ENCODE results near the gene GABBR2.

DNA sequence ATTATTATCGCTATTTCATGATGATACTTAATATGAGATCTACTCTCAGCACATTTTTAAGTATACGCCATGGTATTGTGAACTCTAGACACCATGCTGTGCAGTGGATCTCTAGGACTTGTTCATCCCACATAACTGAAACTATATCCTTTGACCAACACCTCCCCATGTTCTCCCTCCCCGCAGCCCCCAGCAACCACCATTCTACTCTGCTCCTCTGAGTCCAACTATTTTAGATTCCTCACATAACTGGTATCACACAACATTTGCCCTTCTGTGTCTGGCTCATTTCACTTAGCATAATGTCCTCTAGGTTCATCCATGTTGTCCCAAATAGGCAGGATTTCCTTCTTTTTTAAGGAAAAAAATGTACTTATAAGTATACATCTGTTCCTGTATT lies 446.7 kb downstream of the GABBR2 start:
- no peak for TF ChIP-seq EZH2 (optimal IDR thresholded peaks at IDR 0.05; ENCODE audit: low read depth, low read length)
- TF ChIP-seq, protein P1, sequence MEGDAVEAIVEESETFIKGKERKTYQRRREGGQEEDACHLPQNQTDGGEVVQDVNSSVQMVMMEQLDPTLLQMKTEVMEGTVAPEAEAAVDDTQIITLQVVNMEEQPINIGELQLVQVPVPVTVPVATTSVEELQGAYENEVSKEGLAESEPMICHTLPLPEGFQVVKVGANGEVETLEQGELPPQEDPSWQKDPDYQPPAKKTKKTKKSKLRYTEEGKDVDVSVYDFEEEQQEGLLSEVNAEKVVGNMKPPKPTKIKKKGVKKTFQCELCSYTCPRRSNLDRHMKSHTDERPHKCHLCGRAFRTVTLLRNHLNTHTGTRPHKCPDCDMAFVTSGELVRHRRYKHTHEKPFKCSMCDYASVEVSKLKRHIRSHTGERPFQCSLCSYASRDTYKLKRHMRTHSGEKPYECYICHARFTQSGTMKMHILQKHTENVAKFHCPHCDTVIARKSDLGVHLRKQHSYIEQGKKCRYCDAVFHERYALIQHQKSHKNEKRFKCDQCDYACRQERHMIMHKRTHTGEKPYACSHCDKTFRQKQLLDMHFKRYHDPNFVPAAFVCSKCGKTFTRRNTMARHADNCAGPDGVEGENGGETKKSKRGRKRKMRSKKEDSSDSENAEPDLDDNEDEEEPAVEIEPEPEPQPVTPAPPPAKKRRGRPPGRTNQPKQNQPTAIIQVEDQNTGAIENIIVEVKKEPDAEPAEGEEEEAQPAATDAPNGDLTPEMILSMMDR (IDR thresholded peaks at IDR 0.05; ENCODE audit: low read length) = no peak

All from MM.1S (cell line).